Ovary (tissue), 9 donors: Measurements from ENCODE around the gene MRPL57. TPM values are rescaled to one million over a fixed set of nuclear protein-coding genes. Genes with fewer than 3 reads are reported as not detected.
"Not testable (repeated sequence)": the region's sequence is repeated elsewhere in the genome, so short reads cannot be mapped to it uniquely, and the experiment has no call there.

ENCODE experiments used
- DNase-seq, 5 donors: peaks; one replicate each; pipeline ENCODE4 v3.0.0-alpha.2; 2019 to 2020
- H3K27ac ChIP-seq, 2 donors: fragments of 200-600 bp; one replicate each; pipeline versions ENCODE4 v1.5.1 to v1.8.0; 2019 to 2022
- H3K27me3 ChIP-seq: fragments of 200-600 bp; one replicate; pipeline ENCODE4 v1.8.0; 2022
- H3K36me3 ChIP-seq: fragments of 200-600 bp; sonication (generic); one replicate; pipeline ENCODE4 v1.5.1; 2019
- H3K4me1 ChIP-seq: one replicate; pipeline ENCODE4 v1.8.1; 2013; ENCODE audit warnings: mild to moderate bottlenecking, moderate library complexity; ENCODE audit not compliant: insufficient read depth
- H3K4me3 ChIP-seq: fragments of 200-600 bp; sonication (generic); one replicate; pipeline ENCODE4 v1.5.1; 2017
- H3K9me3 ChIP-seq, 2 donors: fragments of 200-600 bp in 1 of 2; sonication (generic) in 1 of 2; one replicate each; pipeline versions ENCODE4 v1.5.1 to v1.8.1; 2013 to 2019; ENCODE audit warnings: mild to moderate bottlenecking in 1 of 2, moderate library complexity in 1 of 2
- CTCF ChIP-seq, 3 donors: fragments of 450-650 bp in 2 of 3; fragments of 200-600 bp in 1 of 3; IDR thresholded peaks; one replicate each; pipeline versions ENCODE4 v1.5.1 to v1.8.0; 2016 to 2022; ENCODE audit warnings: antibody characterized with exemption in 3 of 3, mild to moderate bottlenecking in 1 of 3
- EP300 ChIP-seq: sonication (generic); formaldehyde crosslinking; IDR thresholded peaks from one replicate; pipeline ENCODE4 v1.6.1; 2017; ENCODE audit warnings: antibody characterized with exemption
- POLR2A ChIP-seq: fragments of 450-650 bp; IDR thresholded peaks from one replicate; pipeline ENCODE4 v1.6.1; 2017; ENCODE audit warnings: antibody characterized with exemption, mild to moderate bottlenecking, moderate library complexity
- WGBS, 3 donors: extraction: QIAGEN DNeasy Blood & Tissue Kit in 1 of 3; methylation state at CpG; one replicate each; pipeline versions ENCODE4 v1.1.5 to v1.1.7; 2013 to 2017; 5-methylcytosine and 5-hydroxymethylcytosine counted together
- intact Hi-C, 4 donors: fragments of 100-400 bp; cut with DNase I; formaldehyde crosslinking; loops; one replicate each; pipeline versions ENCODE4 v1.11.0 to v1.15.1; 2022 to 2023
- polyA plus RNA-seq, 2 donors: library from polyadenylated mRNA; stranded (reverse); fragments of 200-250 nt in 1 of 2; fragments of 350-450 nt in 1 of 2; fragmentation: Illumina TruSeq in 1 of 2; extraction: RNeasy Lipid Tissue Mini Kit (QIAGEN cat#74804) in 1 of 2; gene quantifications; one replicate each; pipeline ENCODE4 v1.2.3, GENCODE V29; 2013 to 2014
- total RNA-seq, 7 donors: library from RNA; depleted of rRNA in 2 of 7; stranded (reverse); fragments of >200 nt in 2 of 7; fragmentation: NEBNext Ultra II Directional in 3 of 7; extraction: Animal tissue kit (Norgen Biotek cat#: 25700) in 3 of 7; gene quantifications; one replicate each; pipeline versions ENCODE4 v1.1.0 to v1.2.4, GENCODE V29; 2016 to 2023
- donor health status: DM: no; HTN: no; CAD: no; lungs with moderate emphysema.
- donor health status: DM: no; HTN: no; CAD: no.
- donor health status: Bipolar disorder and iron deficiency.
- donor health status: DM: yes; HTN: yes; CAD: no.
- donor health status: DM: no; HTN: no; CAD: no.
- donor health status: DM: yes; HTN: yes; CAD: no.

MRPL57 gene
- total and polyA plus RNA-seq, 9 donors, result 16.1 to 39.3 (median 19.7) TPM

- 1 to 2% (median 2%) methylated on average over 13 of the region's 13 CpGs for WGBS, 3 donors
- H3K27ac ChIP-seq, result no peak overlapping the region
- H3K9me3 ChIP-seq, result no peaks in the 10 kb centered on the region
- H3K36me3 ChIP-seq, result no peaks in the 10 kb centered on the region
- peak overlapping the region; percentile 92 for H3K4me3 ChIP-seq
- H3K27me3 ChIP-seq, result no peaks in the 10 kb centered on the region
- no peak for TF ChIP-seq CTCF (IDR thresholded peaks at IDR 0.05)
- TF ChIP-seq EP300, result no peak
- no peak for TF ChIP-seq POLR2A
- no peaks in the 10 kb centered on the region for H3K4me1 ChIP-seq
- intact Hi-C loops, result no loop called here
- no peak for DNase-seq
These were observed 723 bp upstream of the MRPL57 start for GRCh38 chr13:21175656-21176214.

GRCh38 chr13:21176982-21177284, 475 bp downstream of the MRPL57 start:
- intact Hi-C loops, result no loop called here
- 1 to 2% (median 1%) methylated on average over 26 of the region's 26 CpGs for WGBS, 3 donors

GRCh38 chr13:21181671-21182070, 5.2 kb downstream of the MRPL57 start:
- intact Hi-C loops, result no loop called here
- no peaks in the 10 kb centered on the region for H3K36me3 ChIP-seq
- no peak for TF ChIP-seq EP300
- TF ChIP-seq POLR2A, result no peak
- no peak for TF ChIP-seq CTCF (IDR thresholded peaks at IDR 0.05)
- no peak overlapping the region for H3K4me3 ChIP-seq
- H3K4me1 ChIP-seq, result peaks cover 2% of the 10 kb centered on the region
- 86 to 91% (median 87%) methylated on average over 2 of the region's 2 CpGs for WGBS, 3 donors
- no peak for DNase-seq
- H3K27me3 ChIP-seq, result no peaks in the 10 kb centered on the region
- H3K9me3 ChIP-seq, result no peaks in the 10 kb centered on the region
- no peak overlapping the region for H3K27ac ChIP-seq

More at GRCh38 chr13:21176982-21177284, 475 bp downstream of the MRPL57 start:
- Histone ChIP-seq H3K36me3 (no peaks in the 10 kb centered on the region), H3K4me1 (peaks cover 2% of the 10 kb centered on the region), H3K27me3 (no peaks in the 10 kb centered on the region), H3K27ac (peak overlapping the region; percentile 86 to 93), H3K9me3 (no peaks in the 10 kb centered on the region), H3K4me3 (peak overlapping the region; percentile 92)
- DNase-seq, result no peak
- TF ChIP-seq CTCF (IDR thresholded peaks at IDR 0.05), result no peak
- no peak for TF ChIP-seq POLR2A
- TF ChIP-seq EP300, result no peak

- H3K9me3 ChIP-seq, DNase-seq, H3K4me1 ChIP-seq, H3K36me3 ChIP-seq, H3K27ac ChIP-seq, intact Hi-C loops, H3K27me3 ChIP-seq, H3K4me3 ChIP-seq: not testable (repeated sequence)
- WGBS, 3 donors, result 89 to 98% (median 91%) methylated on average over 13 to 19 of the region's 35 CpGs
These were observed 10.0 kb downstream of the MRPL57 start for GRCh38 chr13:21186410-21186809.

- intact Hi-C loops, H3K27me3 ChIP-seq, H3K4me3 ChIP-seq, H3K27ac ChIP-seq, DNase-seq, H3K36me3 ChIP-seq, H3K9me3 ChIP-seq, H3K4me1 ChIP-seq: not testable (repeated sequence)
- WGBS, 3 donors, result 70 to 77% (median 71%) methylated on average over 2 of the region's 2 CpGs
These were observed 18.3 kb downstream of the MRPL57 start for GRCh38 chr13:21194756-21195155.

GRCh38 chr13:21197606-21198225, 21.3 kb downstream of the MRPL57 start:
- DNase-seq, H3K36me3 ChIP-seq, H3K9me3 ChIP-seq, H3K4me3 ChIP-seq, H3K27ac ChIP-seq, H3K4me1 ChIP-seq, intact Hi-C loops, H3K27me3 ChIP-seq: not testable (repeated sequence)
- WGBS, 3 donors, result 80 to 84% (median 83%) methylated on average over 9 of the region's 9 CpGs

- DNase-seq, H3K4me1 ChIP-seq, H3K9me3 ChIP-seq, H3K27ac ChIP-seq, H3K4me3 ChIP-seq, H3K27me3 ChIP-seq, H3K36me3 ChIP-seq, intact Hi-C loops: not testable (repeated sequence)
- 72 to 82% (median 76%) methylated on average over 4 of the region's 4 CpGs for WGBS, 3 donors
These were observed 21.9 kb downstream of the MRPL57 start for GRCh38 chr13:21198391-21198790.

GRCh38 chr13:21201456-21202190, 25.2 kb downstream of the MRPL57 start:
- H3K4me3 ChIP-seq, intact Hi-C loops: not testable (repeated sequence)

More at GRCh38 chr13:21201456-21202190, 25.2 kb downstream of the MRPL57 start:
- H3K36me3 ChIP-seq, H3K9me3 ChIP-seq, H3K4me1 ChIP-seq, H3K27me3 ChIP-seq, DNase-seq, H3K27ac ChIP-seq: not testable (repeated sequence)
